ENCODE results near the gene TAS2R8.
"Not testable (repeated sequence)": the region's sequence is repeated elsewhere in the genome, so short reads cannot be mapped to it uniquely, and the experiment has no call there.

TAS2R8 gene

GRCh38 chr12:10807186-10807585, at the start of gene TAS2R8:
Gene TAS2R8, minus strand, starts transcription at chr12:10807286. Its CDS starts 306 bp downstream, at chr12:10806980.
- FAIRE-seq: no peak

GRCh38 chr12:10855807-10856206, 48.7 kb upstream of the TAS2R8 start:
- FAIRE-seq: no peak

DNA sequence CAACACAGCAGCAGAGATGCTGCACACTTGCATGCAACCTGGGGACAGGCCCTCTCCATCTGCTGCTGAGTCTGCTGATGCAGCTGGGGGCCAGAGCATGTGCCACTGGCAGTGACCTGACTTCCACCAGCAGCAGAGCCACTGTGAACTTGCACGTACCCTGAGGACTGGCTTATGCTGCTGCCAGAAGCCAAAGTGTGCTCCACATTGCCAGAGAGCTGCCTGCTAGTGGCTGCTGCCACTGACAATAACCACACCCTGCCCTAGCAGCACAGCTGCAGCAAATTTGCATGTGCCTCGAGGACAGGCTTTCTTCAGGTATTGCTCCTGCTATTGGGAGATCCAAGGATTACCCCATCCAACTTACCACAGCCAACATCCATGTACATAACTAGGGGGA, 46.7 kb upstream of the TAS2R8 start:
- FAIRE-seq: no peak

DNA sequence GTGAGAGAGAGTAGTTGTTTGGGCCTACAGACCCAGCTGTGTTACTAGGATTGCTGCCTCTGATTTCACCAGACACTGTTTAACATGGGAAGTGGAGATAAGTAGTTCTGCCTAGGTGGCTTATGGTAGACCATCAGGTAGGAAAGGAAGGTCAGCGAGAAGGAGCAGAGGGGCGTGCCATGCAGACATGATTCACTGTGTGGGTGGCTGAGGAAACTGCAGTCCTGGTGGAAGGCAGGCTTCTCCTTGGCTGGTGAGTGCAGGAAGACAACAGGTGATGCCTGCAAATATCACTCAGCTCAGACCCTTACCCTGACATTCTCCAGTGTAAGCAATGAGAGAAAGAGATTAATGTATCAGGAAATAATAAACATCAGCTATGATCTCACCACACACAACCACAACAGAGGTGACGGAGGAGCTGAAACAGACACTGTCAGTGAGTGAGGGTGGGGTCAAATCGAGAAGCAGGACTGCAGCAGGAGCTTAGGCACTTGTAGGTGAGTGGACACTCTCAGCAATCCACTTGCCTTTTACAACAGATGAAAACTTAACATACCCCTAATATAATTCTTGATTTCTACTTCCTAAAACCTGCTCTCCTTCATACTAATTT, 44.3 kb upstream of the TAS2R8 start:
- FAIRE-seq: no peak

GRCh38 chr12:10849425-10849878, 42.4 kb upstream of the TAS2R8 start, which contains the start of gene PRR4:
Gene PRR4, minus strand, starts transcription at chr12:10849475. Its CDS starts 38 bp downstream, at chr12:10849437.
- no peak for FAIRE-seq

DNA sequence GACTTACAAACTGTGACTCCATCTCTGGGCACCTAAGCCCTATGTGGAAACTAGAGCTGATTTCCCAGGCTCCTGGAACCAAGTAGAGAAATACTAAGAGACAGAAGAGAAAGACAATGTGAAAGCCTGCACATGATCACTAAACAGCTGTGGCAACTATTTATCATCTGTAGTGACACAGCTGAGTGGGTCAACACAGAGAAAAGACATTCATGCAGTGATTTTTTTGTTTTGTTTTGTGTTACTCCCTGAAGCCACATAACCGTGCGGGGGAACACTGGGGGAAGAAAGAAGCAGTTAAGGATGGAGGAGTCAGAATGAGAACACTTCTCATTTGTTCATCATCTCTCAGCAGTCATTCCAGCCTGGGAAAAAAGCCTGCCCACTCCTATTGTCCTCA, 40.7 kb upstream of the TAS2R8 start:
- FAIRE-seq: no peak

GRCh38 chr12:10842862-10843261, 35.8 kb upstream of the TAS2R8 start:
- FAIRE-seq: no peak

DNA sequence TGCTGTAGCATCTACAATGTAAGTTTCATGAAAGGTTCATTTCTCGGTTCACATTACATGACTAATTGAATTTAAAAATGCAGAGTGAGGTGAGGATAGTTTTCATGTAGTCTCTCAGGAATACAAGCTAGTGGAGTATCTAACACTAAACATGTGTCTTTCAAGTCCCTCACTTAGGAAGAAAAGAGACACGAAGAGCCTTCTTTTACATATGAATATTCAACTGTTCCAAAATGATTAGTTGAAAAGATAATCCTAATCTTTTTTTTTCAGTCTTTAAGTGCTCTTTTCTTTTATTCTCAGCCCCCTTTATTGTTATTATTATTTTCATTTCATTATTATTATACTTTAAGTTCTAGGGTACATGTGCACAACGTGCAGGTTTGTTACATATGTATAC, 31.4 kb upstream of the TAS2R8 start:
- FAIRE-seq: no peak

- no peak for FAIRE-seq
Measured at GRCh38 chr12:10829994-10830393, 22.9 kb upstream of the TAS2R8 start.

GRCh38 chr12:10826258-10826657, 19.2 kb upstream of the TAS2R8 start, which contains the start of gene TAS2R10:
Gene TAS2R10, minus strand, starts transcription at chr12:10826358. Its CDS starts 89 bp downstream, at chr12:10826269.
- no peak for FAIRE-seq

DNA sequence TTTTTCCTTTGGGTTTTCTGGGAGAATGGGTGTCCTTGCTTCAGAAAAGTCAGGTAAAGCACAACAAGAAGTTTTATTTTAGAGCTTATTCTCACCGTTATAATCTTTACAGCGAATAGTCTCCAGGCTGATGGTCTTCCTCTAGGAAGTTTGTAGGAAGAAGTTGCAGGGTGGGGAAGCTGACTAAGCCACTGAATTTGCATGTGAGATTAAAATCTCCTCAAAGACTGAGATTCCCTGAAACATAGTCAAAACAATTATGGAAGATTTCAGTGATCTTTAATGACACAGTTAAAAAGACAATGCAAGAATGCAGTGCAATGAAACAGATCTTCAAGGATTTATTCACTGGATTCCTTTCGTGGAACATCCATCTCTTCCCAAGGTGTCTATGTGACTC, 17.9 kb upstream of the TAS2R8 start:
- no peak for FAIRE-seq

GRCh38 chr12:10811883-10812536, 4.9 kb upstream of the TAS2R8 start:
- no peak for FAIRE-seq

- no peak for FAIRE-seq
Measured at GRCh38 chr12:10810068-10810467, 3.0 kb upstream of the TAS2R8 start, which contains the start of gene TAS2R9. Gene TAS2R9, minus strand, starts transcription at chr12:10810168. Its CDS starts 93 bp downstream, at chr12:10810075.

- FAIRE-seq: no peak
Measured at GRCh38 chr12:10802587-10802986, 4.5 kb downstream of the TAS2R8 start, which contains the start of gene TAS2R7. Gene TAS2R7, minus strand, starts transcription at chr12:10802627. Its CDS starts 57 bp downstream, at chr12:10802570.

DNA sequence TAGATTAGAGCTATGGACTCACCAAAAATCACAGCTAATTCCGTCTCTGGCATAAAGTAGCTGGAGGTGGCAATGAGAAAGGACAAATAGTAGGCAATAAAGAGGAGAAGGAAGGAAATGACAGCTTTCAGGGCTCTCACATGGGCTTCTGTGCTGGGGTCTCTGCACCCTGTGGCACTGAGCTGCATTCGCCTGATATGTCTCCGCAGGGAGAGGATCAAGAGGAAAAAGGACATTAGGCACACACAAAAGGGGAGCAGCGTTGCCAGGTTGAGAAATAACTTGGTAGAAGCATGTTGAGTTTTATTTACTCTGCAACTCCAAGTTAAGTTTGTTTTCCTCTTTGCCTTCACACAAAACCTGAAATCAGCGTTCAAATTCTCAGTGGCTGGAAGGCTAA, 5.3 kb downstream of the TAS2R8 start:
- FAIRE-seq: no peak

GRCh38 chr12:10794222-10794621, 12.9 kb downstream of the TAS2R8 start:
- no peak for FAIRE-seq

GRCh38 chr12:10791769-10792168, 15.3 kb downstream of the TAS2R8 start:
- not testable (repeated sequence) for FAIRE-seq

- FAIRE-seq: no peak
Measured at GRCh38 chr12:10783252-10783651, 23.8 kb downstream of the TAS2R8 start.

- no peak for FAIRE-seq
Measured at GRCh38 chr12:10779103-10779502, 28.0 kb downstream of the TAS2R8 start.

DNA sequence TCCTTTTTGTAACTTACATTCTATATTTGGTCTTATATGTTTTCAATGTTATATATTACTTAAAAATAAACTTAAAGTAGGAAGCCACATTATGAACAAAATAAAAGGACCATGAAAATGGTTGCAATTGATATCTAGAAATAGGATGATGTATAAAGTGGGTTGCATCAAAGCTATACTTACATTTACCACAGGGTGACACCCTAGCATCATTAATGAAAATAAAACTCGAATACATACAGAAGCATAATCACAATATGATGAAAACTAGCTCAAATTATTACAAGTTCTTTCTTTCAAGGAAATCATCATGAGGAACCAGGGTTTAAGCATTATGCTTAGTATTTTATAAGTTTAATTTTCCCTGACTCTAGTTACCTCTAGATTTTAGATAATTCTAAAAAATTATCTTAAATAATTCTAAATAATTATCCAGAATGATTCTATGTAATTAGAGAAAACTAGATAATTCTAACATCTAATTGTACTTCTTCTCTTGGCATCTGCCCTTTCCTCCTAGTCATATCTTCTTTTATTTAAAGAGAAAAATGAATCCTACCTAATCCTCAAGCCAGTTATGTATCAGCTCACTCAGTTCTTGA, 35.9 kb downstream of the TAS2R8 start:
- FAIRE-seq: peak; percentile 94

GRCh38 chr12:10759657-10760056, 47.4 kb downstream of the TAS2R8 start:
- FAIRE-seq: no peak

GRCh38 chr12:10756194-10756593, 50.9 kb downstream of the TAS2R8 start:
- FAIRE-seq: no peak
